ENCODE results near the gene NUP210. TPM values are rescaled to one million over a fixed set of nuclear protein-coding genes. Genes with fewer than 3 reads are reported as not detected.

NUP210 gene
- total and polyA plus RNA-seq, 2 of the 13 experiments (the other 11 are each of a cell fraction or from before 2014, with no cell fraction given): 31.6 to 35.2 TPM

DNA sequence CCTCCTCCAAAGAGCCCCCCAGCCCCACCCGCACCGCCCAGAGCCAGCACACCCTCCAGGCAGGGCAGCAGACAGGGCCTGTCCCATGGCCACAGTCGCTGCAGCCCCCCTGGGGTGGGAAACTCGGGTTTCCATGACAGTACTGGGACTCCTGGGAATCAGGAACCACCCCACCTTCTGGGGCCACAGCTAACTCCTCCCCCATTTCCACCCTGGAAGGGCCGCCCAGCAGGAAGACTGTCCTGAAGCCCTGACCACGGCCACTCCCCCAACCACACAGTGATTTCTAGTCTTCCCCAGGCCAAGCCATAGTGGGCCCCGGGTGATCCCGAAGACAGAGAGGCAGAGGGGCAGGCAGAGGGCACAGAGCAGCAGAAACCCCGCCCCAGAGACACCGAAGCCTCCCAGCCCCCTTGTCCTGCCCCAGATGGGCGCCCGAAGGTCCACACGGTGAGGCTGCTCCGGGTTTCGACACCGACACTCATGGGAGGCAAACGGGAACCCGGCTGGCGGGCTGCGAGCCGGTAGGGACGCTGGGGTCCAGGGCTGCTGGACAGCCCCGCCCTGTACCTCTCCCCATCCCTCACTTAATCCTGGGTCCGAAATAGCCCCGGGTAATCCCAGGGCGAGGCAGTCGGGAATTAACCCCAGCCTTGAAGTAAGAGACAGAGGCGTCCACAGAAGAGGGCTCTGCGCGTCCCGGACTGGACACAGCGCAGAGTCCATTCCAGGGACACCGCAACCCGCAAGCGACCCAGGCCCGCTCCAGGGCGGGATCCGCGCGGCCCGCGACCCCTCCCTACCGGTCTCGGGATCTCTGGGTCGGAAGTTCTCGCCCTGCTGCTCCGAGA, 138.4 kb downstream of the NUP210 start (continued):
- TF ChIP-seq ZNF441 (CRISPR knock-in tag; IDR thresholded peaks at IDR 0.05; ENCODE audit: borderline replicate concordance): no peak
- TF ChIP-seq ZNF33A (CRISPR knock-in tag; IDR thresholded peaks at IDR 0.05; ENCODE audit: borderline replicate concordance): no peak
- no peak for TF ChIP-seq SRSF4 (IDR thresholded peaks at IDR 0.05; ENCODE audit: low read depth, low read length, poor library complexity, severe bottlenecking)
- TF ChIP-seq ELK4 (CRISPR knock-in tag; IDR thresholded peaks at IDR 0.05; ENCODE audit: borderline replicate concordance): no peak
- peak; percentile 13; the same call in 1 of the 2 replicates for TF ChIP-seq KLF6 (CRISPR knock-in tag; IDR thresholded peaks at IDR 0.05)
- no peak for TF ChIP-seq SNAI1 (CRISPR knock-in tag; IDR thresholded peaks at IDR 0.05; ENCODE audit: borderline replicate concordance)
- TF ChIP-seq RFX1 (IDR thresholded peaks at IDR 0.05): peak; percentile 23; the same call in 1 of the 2 replicates
- peak; percentile 40; the same call in 1 of the 2 replicates for TF ChIP-seq TAF1 (CRISPR knock-in tag; IDR thresholded peaks at IDR 0.05)
- TF ChIP-seq, protein P1, sequence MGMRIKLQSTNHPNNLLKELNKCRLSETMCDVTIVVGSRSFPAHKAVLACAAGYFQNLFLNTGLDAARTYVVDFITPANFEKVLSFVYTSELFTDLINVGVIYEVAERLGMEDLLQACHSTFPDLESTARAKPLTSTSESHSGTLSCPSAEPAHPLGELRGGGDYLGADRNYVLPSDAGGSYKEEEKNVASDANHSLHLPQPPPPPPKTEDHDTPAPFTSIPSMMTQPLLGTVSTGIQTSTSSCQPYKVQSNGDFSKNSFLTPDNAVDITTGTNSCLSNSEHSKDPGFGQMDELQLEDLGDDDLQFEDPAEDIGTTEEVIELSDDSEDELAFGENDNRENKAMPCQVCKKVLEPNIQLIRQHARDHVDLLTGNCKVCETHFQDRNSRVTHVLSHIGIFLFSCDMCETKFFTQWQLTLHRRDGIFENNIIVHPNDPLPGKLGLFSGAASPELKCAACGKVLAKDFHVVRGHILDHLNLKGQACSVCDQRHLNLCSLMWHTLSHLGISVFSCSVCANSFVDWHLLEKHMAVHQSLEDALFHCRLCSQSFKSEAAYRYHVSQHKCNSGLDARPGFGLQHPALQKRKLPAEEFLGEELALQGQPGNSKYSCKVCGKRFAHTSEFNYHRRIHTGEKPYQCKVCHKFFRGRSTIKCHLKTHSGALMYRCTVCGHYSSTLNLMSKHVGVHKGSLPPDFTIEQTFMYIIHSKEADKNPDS (CRISPR knock-in tag; IDR thresholded peaks at IDR 0.05): no peak
- no peak for TF ChIP-seq NAIF1 (CRISPR knock-in tag; IDR thresholded peaks at IDR 0.05; ENCODE audit: borderline replicate concordance)
- TF ChIP-seq ZNF121 (CRISPR knock-in tag; IDR thresholded peaks at IDR 0.05): no peak
- TF ChIP-seq ADNP (CRISPR knock-in tag; IDR thresholded peaks at IDR 0.05): no peak
- TF ChIP-seq ZNF382 (CRISPR knock-in tag; IDR thresholded peaks at IDR 0.05; ENCODE audit: borderline replicate concordance): no peak
- TF ChIP-seq ZNF17 (CRISPR knock-in tag; IDR thresholded peaks at IDR 0.05): no peak
- no peak for TF ChIP-seq ZKSCAN1 (IDR thresholded peaks at IDR 0.05; ENCODE audit: low read length)
- TF ChIP-seq, protein P2, sequence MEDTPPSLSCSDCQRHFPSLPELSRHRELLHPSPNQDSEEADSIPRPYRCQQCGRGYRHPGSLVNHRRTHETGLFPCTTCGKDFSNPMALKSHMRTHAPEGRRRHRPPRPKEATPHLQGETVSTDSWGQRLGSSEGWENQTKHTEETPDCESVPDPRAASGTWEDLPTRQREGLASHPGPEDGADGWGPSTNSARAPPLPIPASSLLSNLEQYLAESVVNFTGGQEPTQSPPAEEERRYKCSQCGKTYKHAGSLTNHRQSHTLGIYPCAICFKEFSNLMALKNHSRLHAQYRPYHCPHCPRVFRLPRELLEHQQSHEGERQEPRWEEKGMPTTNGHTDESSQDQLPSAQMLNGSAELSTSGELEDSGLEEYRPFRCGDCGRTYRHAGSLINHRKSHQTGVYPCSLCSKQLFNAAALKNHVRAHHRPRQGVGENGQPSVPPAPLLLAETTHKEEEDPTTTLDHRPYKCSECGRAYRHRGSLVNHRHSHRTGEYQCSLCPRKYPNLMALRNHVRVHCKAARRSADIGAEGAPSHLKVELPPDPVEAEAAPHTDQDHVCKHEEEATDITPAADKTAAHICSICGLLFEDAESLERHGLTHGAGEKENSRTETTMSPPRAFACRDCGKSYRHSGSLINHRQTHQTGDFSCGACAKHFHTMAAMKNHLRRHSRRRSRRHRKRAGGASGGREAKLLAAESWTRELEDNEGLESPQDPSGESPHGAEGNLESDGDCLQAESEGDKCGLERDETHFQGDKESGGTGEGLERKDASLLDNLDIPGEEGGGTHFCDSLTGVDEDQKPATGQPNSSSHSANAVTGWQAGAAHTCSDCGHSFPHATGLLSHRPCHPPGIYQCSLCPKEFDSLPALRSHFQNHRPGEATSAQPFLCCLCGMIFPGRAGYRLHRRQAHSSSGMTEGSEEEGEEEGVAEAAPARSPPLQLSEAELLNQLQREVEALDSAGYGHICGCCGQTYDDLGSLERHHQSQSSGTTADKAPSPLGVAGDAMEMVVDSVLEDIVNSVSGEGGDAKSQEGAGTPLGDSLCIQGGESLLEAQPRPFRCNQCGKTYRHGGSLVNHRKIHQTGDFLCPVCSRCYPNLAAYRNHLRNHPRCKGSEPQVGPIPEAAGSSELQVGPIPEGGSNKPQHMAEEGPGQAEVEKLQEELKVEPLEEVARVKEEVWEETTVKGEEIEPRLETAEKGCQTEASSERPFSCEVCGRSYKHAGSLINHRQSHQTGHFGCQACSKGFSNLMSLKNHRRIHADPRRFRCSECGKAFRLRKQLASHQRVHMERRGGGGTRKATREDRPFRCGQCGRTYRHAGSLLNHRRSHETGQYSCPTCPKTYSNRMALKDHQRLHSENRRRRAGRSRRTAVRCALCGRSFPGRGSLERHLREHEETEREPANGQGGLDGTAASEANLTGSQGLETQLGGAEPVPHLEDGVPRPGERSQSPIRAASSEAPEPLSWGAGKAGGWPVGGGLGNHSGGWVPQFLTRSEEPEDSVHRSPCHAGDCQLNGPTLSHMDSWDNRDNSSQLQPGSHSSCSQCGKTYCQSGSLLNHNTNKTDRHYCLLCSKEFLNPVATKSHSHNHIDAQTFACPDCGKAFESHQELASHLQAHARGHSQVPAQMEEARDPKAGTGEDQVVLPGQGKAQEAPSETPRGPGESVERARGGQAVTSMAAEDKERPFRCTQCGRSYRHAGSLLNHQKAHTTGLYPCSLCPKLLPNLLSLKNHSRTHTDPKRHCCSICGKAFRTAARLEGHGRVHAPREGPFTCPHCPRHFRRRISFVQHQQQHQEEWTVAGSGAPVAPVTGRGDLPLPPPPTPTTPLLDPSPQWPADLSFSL (CRISPR knock-in tag; IDR thresholded peaks at IDR 0.05): no peak
- TF ChIP-seq PHF5A (CRISPR knock-in tag; IDR thresholded peaks at IDR 0.05; ENCODE audit: low read depth, unreplicated experiment): no peak
- TF ChIP-seq U2AF2 (IDR thresholded peaks at IDR 0.05; ENCODE audit: low read depth, low read length): no peak
- TF ChIP-seq ZNF430 (CRISPR knock-in tag; IDR thresholded peaks at IDR 0.05): no peak
- TF ChIP-seq TGIF2 (CRISPR knock-in tag; IDR thresholded peaks at IDR 0.05): no peak
- no peak for TF ChIP-seq ZFP36 (IDR thresholded peaks at IDR 0.05; ENCODE audit: borderline replicate concordance, low read depth, low read length, partially characterized antibody)

Measured in HepG2 (cell line).